WTC11 (cell line): ENCODE results near the gene INTS11. TPM values are rescaled to one million over a fixed set of nuclear protein-coding genes. Genes with fewer than 3 reads are reported as not detected.

Experiments
- ATAC-seq: fragments of 200-7000 bp; cut with Tn5 transposase; 2 replicates; pipeline ENCODE4 v1.10.0; 2021; ENCODE audit warnings: mild to moderate bottlenecking, moderate library complexity
- CTCF ChIA-PET: fragments of 300-600 bp; sonication (Branson Sonifier 250); formaldehyde crosslinking; loops from one replicate; lab custom pipeline; 2021; ENCODE audit warnings: antibody characterized with exemption; lab: Charles Lee
- POLR2A ChIA-PET: fragments of 350-600 bp; sonication (Branson Sonifier 250); formaldehyde crosslinking; loops from one replicate; lab custom pipeline; 2021; ENCODE audit warnings: antibody characterized with exemption; lab: Charles Lee
- DNase-seq: peaks from one replicate; pipeline ENCODE4 v3.0.0; 2021; ENCODE audit warnings: low spot score
- H3K27ac Mint-ChIP-seq: 2 replicates; pipeline ENCODE4 v1.8.0; 2021; ENCODE audit warnings: mixed read lengths
- H3K27me3 Mint-ChIP-seq: 2 replicates; pipeline ENCODE4 v1.8.0; 2021; ENCODE audit warnings: low read depth, mild to moderate bottlenecking, moderate library complexity, mixed read lengths
- H3K36me3 Mint-ChIP-seq: 2 replicates; pipeline ENCODE4 v1.8.0; 2021; ENCODE audit warnings: mixed read lengths
- H3K4me1 Mint-ChIP-seq: 2 replicates; pipeline ENCODE4 v1.8.0; 2022; ENCODE audit warnings: mixed read lengths
- H3K4me3 Mint-ChIP-seq: 2 replicates; pipeline ENCODE4 v1.8.0; 2021; ENCODE audit warnings: mild to moderate bottlenecking, moderate library complexity, mixed read lengths
- H3K9me3 Mint-ChIP-seq: 2 replicates; pipeline ENCODE4 v1.8.0; 2021; ENCODE audit warnings: mixed read lengths
- ATF6 ChIP-seq: sonication (generic); formaldehyde crosslinking; IDR thresholded peaks from 2 replicates; pipeline ENCODE4 v1.8.1; 2023; ENCODE audit warnings: mild to moderate bottlenecking, missing genetic modification reagents
- EMX1 ChIP-seq: fragments of 250-450 bp; sonication (Bioruptor Pico); IDR thresholded peaks from 2 replicates; pipeline ENCODE4 v1.8.0; 2021; ENCODE audit warnings: mild to moderate bottlenecking
- FOXJ3 ChIP-seq: sonication (generic); formaldehyde crosslinking; IDR thresholded peaks from 2 replicates; pipeline ENCODE4 v1.9.0; 2021; ENCODE audit warnings: missing genetic modification reagents, mild to moderate bottlenecking, borderline replicate concordance
- FOXK1 ChIP-seq: sonication (generic); formaldehyde crosslinking; IDR thresholded peaks from 2 replicates; pipeline ENCODE4 v1.8.0; 2022; ENCODE audit warnings: mild to moderate bottlenecking, moderate library complexity, missing genetic modification reagents
- FOXP4 ChIP-seq: sonication (generic); formaldehyde crosslinking; IDR thresholded peaks from 2 replicates; pipeline ENCODE4 v1.8.0; 2022; ENCODE audit warnings: mild to moderate bottlenecking, missing genetic modification reagents
- JAZF1 ChIP-seq: fragments of 250-450 bp; sonication (Bioruptor Pico); IDR thresholded peaks from 2 replicates; pipeline ENCODE4 v1.9.0; 2021; ENCODE audit warnings: moderate library complexity, mild to moderate bottlenecking, inconsistent platforms
- JUN ChIP-seq: sonication (generic); formaldehyde crosslinking; IDR thresholded peaks from 2 replicates; pipeline ENCODE4 v1.8.0; 2023; ENCODE audit warnings: mild to moderate bottlenecking, missing genetic modification reagents
- NR1H2 ChIP-seq: sonication (generic); formaldehyde crosslinking; IDR thresholded peaks from 2 replicates; pipeline ENCODE4 v1.9.0; 2021; ENCODE audit warnings: mild to moderate bottlenecking, moderate library complexity, missing genetic modification reagents
- PRDM15 ChIP-seq: sonication (generic); formaldehyde crosslinking; IDR thresholded peaks from 2 replicates; pipeline ENCODE4 v1.8.0; 2022; ENCODE audit warnings: missing genetic modification reagents
- RORB ChIP-seq: fragments of 250-450 bp; sonication (Bioruptor Pico); IDR thresholded peaks from 2 replicates; pipeline ENCODE4 v1.9.0; 2021; ENCODE audit warnings: mild to moderate bottlenecking
- STAT6 ChIP-seq: sonication (generic); formaldehyde crosslinking; conservative IDR thresholded peaks from 2 replicates; pipeline ENCODE4 v1.8.1; 2023; ENCODE audit warnings: mild to moderate bottlenecking, low read depth, missing genetic modification reagents, moderate library complexity
- TEAD4 ChIP-seq: sonication (generic); formaldehyde crosslinking; IDR thresholded peaks from 2 replicates; pipeline ENCODE4 v1.8.0; 2022; ENCODE audit warnings: mild to moderate bottlenecking, missing genetic modification reagents
- ZNF121 ChIP-seq: sonication (generic); formaldehyde crosslinking; IDR thresholded peaks from 2 replicates; pipeline ENCODE4 v1.8.0; 2023; ENCODE audit warnings: missing genetic modification reagents
- ZNF232 ChIP-seq: sonication (generic); formaldehyde crosslinking; IDR thresholded peaks from 2 replicates; pipeline ENCODE4 v1.8.0; 2022; ENCODE audit warnings: mild to moderate bottlenecking, missing genetic modification reagents
- ZNF416 ChIP-seq: fragments of 250-450 bp; sonication (Bioruptor Pico); IDR thresholded peaks from 2 replicates; pipeline ENCODE4 v1.9.0; 2021; ENCODE audit warnings: mild to moderate bottlenecking, inconsistent platforms
- ZNF671 ChIP-seq: fragments of 250-450 bp; sonication (Bioruptor Pico); IDR thresholded peaks from 2 replicates; pipeline ENCODE4 v1.8.0; 2021; ENCODE audit warnings: mild to moderate bottlenecking
- total RNA-seq: library from RNA; stranded (reverse); gene quantifications from 3 replicates; pipeline ENCODE4 v1.2.3, GENCODE V29; 2021

INTS11 gene
- total RNA-seq, 1 experiment from 2014 or later: 170 TPM

- no peak overlapping the region for H3K4me3 Mint-ChIP-seq
- ATAC-seq (no peak), DNase-seq (no peak)
- H3K27ac Mint-ChIP-seq: no peak overlapping the region
- no peak for TF ChIP-seq ATF6
- TF ChIP-seq FOXJ3: no peak
- no peak for TF ChIP-seq NR1H2 (CRISPR knock-in tag)
- TF ChIP-seq ZNF121: no peak
- no peak for TF ChIP-seq STAT6 (CRISPR knock-in tag)
- no peak for TF ChIP-seq FOXK1 (CRISPR knock-in tag)
- no peak for TF ChIP-seq ZNF416 (CRISPR knock-in tag)
- TF ChIP-seq ZNF232 (CRISPR knock-in tag): no peak
- peaks cover 6% of the 10 kb centered on the region for H3K4me1 Mint-ChIP-seq
- CTCF ChIA-PET: no interaction called here
- no peaks in the 10 kb centered on the region for H3K9me3 Mint-ChIP-seq
- peaks cover 40% of the 10 kb centered on the region for H3K27me3 Mint-ChIP-seq
- POLR2A ChIA-PET: no interaction called here
- H3K36me3 Mint-ChIP-seq: no peaks in the 10 kb centered on the region
Observed at GRCh38 chr1:1366699-1367066, 42.2 kb upstream of the INTS11 start.

- peaks cover 40% of the 10 kb centered on the region for H3K27me3 Mint-ChIP-seq
- TF ChIP-seq ATF6 (no peak), JUN (CRISPR knock-in tag) (no peak), FOXP4 (CRISPR knock-in tag) (no peak), EMX1 (CRISPR knock-in tag) (no peak), RORB (CRISPR knock-in tag) (no peak), TEAD4 (CRISPR knock-in tag) (no peak), JAZF1 (CRISPR knock-in tag) (no peak), ZNF671 (no peak), PRDM15 (CRISPR knock-in tag) (no peak)
- H3K9me3 Mint-ChIP-seq: no peaks in the 10 kb centered on the region
- ATAC-seq: no peak
- H3K36me3 Mint-ChIP-seq: no peaks in the 10 kb centered on the region
- peaks cover 6% of the 10 kb centered on the region for H3K4me1 Mint-ChIP-seq
- no peak overlapping the region for H3K4me3 Mint-ChIP-seq
- DNase-seq: no peak
- H3K27ac Mint-ChIP-seq: no peak overlapping the region
- ChIA-PET CTCF (no interaction called here), POLR2A (no interaction called here)
Observed at GRCh38 chr1:1365875-1366698, 41.6 kb upstream of the INTS11 start.
